Tibial nerve (tissue), 4 donors: ENCODE data around the gene SMTNL2. TPM values are rescaled to one million over a fixed set of nuclear protein-coding genes. Genes with fewer than 3 reads are reported as not detected.

Source experiments
- DNase-seq, 2 donors: peaks; one replicate each; pipeline ENCODE4 v3.0.0-alpha.2; 2019; ENCODE audit warnings: low spot score in 2 of 2
- H3K27ac ChIP-seq, 4 donors: fragments of 200-600 bp; sonication (generic) in 3 of 4; one replicate each; pipeline ENCODE4 v1.5.1; 2017 to 2019; ENCODE audit warnings: mild to moderate bottlenecking in 1 of 4
- H3K27me3 ChIP-seq, 2 donors: fragments of 200-600 bp; sonication (generic) in 1 of 2; one replicate each; pipeline versions ENCODE4 v1.5.1 to v1.6.0; 2017 to 2019
- H3K36me3 ChIP-seq, 3 donors: fragments of 200-600 bp; sonication (generic); one replicate each; pipeline ENCODE4 v1.5.1; 2018 to 2019
- H3K4me1 ChIP-seq, 4 donors: fragments of 200-600 bp; sonication (generic) in 3 of 4; one replicate each; pipeline ENCODE4 v1.5.1; 2017 to 2019
- H3K4me3 ChIP-seq, 4 donors: fragments of 200-600 bp; sonication (generic) in 3 of 4; one replicate each; pipeline ENCODE4 v1.5.1; 2017 to 2019; ENCODE audit warnings: mild to moderate bottlenecking in 1 of 4, moderate library complexity in 1 of 4
- H3K9me3 ChIP-seq, 4 donors: fragments of 200-600 bp; sonication (generic) in 3 of 4; one replicate each; pipeline ENCODE4 v1.5.1; 2017 to 2019
- EP300 ChIP-seq, 2 donors: sonication (generic); formaldehyde crosslinking; IDR thresholded peaks; one replicate each; pipeline ENCODE4 v1.6.1; 2017; ENCODE audit warnings: antibody characterized with exemption in 2 of 2, mild to moderate bottlenecking in 1 of 2
- POLR2A ChIP-seq, 2 donors: fragments of 450-650 bp; IDR thresholded peaks; one replicate each; pipeline ENCODE4 v1.6.1; 2017; ENCODE audit warnings: antibody characterized with exemption in 2 of 2, mild to moderate bottlenecking in 2 of 2, moderate library complexity in 2 of 2
- WGBS, 2 donors: methylation state at CpG; one replicate each; pipeline ENCODE4 v1.1.5; 2018; 5-methylcytosine and 5-hydroxymethylcytosine counted together
- total RNA-seq, 4 donors: library from RNA; depleted of rRNA; stranded (reverse); fragments of >200 nt; gene quantifications; one replicate each; pipeline ENCODE4 v1.1.0, GENCODE V29; 2016
- TF ChIP-seq, protein P1 (sequence below), 5 experiments: fragments of 200-600 bp in 3 of 5; fragments of 450-650 bp in 2 of 5; sonication (generic) in 3 of 5; IDR thresholded peaks; one replicate each; pipeline ENCODE4 v1.5.1; 2016 to 2019; ENCODE audit warnings: antibody characterized with exemption in 5 of 5, mild to moderate bottlenecking in 3 of 5, moderate library complexity in 2 of 5

Gene SMTNL2
- total RNA-seq, 4 donors from 2014 or later, result 1.5 to 8.2 (median 4.4) TPM

DNA sequence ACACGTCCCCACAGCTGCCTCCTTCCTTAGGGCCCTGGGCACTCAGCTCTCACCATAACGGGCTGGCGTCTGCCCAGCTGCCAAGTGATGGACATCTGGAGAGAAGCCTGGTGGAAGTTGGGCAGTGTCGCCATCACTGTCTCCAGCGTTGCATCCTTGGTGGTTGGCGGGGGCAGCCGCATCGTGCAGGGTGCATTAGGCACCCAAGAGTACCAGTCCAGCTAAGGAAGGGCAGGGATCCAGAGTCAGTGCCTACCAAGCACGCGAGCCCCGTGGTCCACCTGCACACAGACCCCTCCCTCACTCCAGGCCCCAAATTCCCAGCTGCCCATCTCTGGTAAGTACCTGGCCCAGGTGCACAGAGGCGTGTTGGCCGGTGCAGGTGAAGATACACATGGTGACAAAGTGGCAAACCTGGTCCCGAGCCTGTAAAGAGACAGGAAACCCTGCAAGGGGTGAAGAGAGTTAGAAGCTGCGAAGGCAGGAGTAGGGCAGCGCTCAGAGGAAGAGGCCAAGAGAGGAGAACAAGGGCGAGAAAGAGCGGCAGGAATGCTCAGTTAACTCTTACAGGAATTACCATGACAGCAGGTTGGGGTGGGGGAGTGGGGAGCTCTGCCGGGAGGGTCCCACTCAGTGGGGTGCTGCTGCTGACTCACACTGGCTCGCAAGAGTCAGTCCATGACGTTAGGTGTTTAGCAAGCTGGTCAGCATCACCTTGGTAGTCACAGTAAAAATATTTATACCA lies 47.7 kb downstream of the SMTNL2 start:
- Histone ChIP-seq H3K9me3 (peaks cover 0 to 2% (median 0%) of the 10 kb centered on the region in 4 donors), H3K27me3 (peaks cover 0 to 28% of the 10 kb centered on the region in 2 donors), H3K36me3 (no peaks in the 10 kb centered on the region), H3K27ac (no peak overlapping the region), H3K4me1 (peaks cover 0 to 3% (median 0%) of the 10 kb centered on the region in 4 donors), H3K4me3 (no peak overlapping the region)
- DNase-seq, result no peak
- 64 to 72% methylated on average over 12 to 14 of the region's 21 CpGs for WGBS, 2 donors
- TF ChIP-seq POLR2A (IDR thresholded peaks at IDR 0.05) (no peak), EP300 (IDR thresholded peaks at IDR 0.05) (no peak)
- TF ChIP-seq, protein P1, sequence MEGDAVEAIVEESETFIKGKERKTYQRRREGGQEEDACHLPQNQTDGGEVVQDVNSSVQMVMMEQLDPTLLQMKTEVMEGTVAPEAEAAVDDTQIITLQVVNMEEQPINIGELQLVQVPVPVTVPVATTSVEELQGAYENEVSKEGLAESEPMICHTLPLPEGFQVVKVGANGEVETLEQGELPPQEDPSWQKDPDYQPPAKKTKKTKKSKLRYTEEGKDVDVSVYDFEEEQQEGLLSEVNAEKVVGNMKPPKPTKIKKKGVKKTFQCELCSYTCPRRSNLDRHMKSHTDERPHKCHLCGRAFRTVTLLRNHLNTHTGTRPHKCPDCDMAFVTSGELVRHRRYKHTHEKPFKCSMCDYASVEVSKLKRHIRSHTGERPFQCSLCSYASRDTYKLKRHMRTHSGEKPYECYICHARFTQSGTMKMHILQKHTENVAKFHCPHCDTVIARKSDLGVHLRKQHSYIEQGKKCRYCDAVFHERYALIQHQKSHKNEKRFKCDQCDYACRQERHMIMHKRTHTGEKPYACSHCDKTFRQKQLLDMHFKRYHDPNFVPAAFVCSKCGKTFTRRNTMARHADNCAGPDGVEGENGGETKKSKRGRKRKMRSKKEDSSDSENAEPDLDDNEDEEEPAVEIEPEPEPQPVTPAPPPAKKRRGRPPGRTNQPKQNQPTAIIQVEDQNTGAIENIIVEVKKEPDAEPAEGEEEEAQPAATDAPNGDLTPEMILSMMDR (IDR thresholded peaks at IDR 0.05), result no peak

- Histone ChIP-seq H3K9me3 (peaks cover 0 to 2% (median 0%) of the 10 kb centered on the region in 4 donors), H3K36me3 (no peaks in the 10 kb centered on the region), H3K4me1 (peaks cover 0 to 3% (median 0%) of the 10 kb centered on the region in 4 donors), H3K27me3 (peaks cover 0 to 34% of the 10 kb centered on the region in 2 donors), H3K27ac (no peak overlapping the region), H3K4me3 (no peak overlapping the region)
- 63 to 75% methylated on average over 7 of the region's 7 CpGs for WGBS, 2 donors
- TF ChIP-seq, protein P1 (IDR thresholded peaks at IDR 0.05), result no peak
- TF ChIP-seq POLR2A (IDR thresholded peaks at IDR 0.05) (no peak), EP300 (IDR thresholded peaks at IDR 0.05) (no peak)
- no peak for DNase-seq
These were observed 48.2 kb downstream of the SMTNL2 start for GRCh38 chr17:4632581-4632920.

DNA sequence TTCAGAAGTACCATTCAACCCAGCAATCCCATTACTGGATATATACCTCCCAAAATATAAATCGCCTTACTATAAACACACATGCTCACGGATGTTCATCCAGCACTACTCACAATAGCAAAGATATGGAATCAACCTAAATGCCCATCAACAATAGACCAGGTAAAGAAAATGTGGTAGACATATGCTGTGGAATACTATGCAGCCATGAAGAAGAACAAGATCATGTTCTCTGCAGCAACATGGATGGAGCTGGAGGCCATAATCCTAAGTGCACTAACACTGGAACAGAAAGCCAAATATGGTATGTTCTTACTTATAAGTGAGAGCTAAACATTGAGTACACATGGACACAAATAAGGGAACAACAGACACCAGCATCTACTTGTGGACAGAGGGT lies 49.3 kb downstream of the SMTNL2 start:
- WGBS, 2 donors, result 92 to 95% methylated on average over 2 of the region's 2 CpGs
- Histone ChIP-seq H3K9me3 (peaks cover 0 to 2% (median 0%) of the 10 kb centered on the region in 4 donors), H3K36me3 (no peaks in the 10 kb centered on the region), H3K4me1 (peaks cover 0 to 3% (median 0%) of the 10 kb centered on the region in 4 donors), H3K27ac (no peak overlapping the region), H3K27me3 (peaks cover 0 to 37% of the 10 kb centered on the region in 2 donors), H3K4me3 (no peak overlapping the region)
- no peak for DNase-seq
- TF ChIP-seq EP300 (IDR thresholded peaks at IDR 0.05) (no peak), POLR2A (IDR thresholded peaks at IDR 0.05) (no peak)
- TF ChIP-seq, protein P1 (IDR thresholded peaks at IDR 0.05), result no peak

DNA sequence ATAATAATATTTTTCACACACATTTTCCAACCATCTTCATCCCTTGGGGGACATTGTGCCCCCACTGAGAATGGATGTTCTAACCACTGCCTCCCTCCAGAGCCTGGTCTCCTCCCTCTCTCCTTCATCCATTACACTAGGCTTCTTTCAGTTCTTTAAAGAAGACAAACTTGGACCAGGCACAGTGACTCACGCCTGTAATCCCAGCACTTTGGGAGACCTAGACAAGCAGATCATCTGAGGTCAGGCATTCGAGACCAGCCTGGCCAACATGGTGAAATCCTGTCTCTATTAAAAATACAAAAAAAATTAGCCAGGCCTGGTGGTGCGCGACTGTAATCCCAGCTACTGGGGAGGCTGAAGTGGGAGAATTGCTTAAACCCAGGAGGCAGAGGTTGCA lies 50.6 kb downstream of the SMTNL2 start:
- H3K27me3 ChIP-seq, result peaks cover 0 to 46% of the 10 kb centered on the region in 2 donors

More for the DNA sequence above, 50.6 kb downstream of the SMTNL2 start:
- 57 to 68% methylated on average over 4 of the region's 4 CpGs for WGBS, 2 donors
- H3K4me3 ChIP-seq, result no peak overlapping the region
- TF ChIP-seq POLR2A (IDR thresholded peaks at IDR 0.05), result no peak
- no peak for TF ChIP-seq EP300 (IDR thresholded peaks at IDR 0.05)
- TF ChIP-seq, protein P1 (IDR thresholded peaks at IDR 0.05), result no peak
- H3K27ac ChIP-seq, result no peak overlapping the region
- peaks cover 0 to 4% (median 2%) of the 10 kb centered on the region in 4 donors for H3K4me1 ChIP-seq
- no peaks in the 10 kb centered on the region for H3K36me3 ChIP-seq
- DNase-seq, result no peak
- H3K9me3 ChIP-seq, result peaks cover 0 to 2% (median 0%) of the 10 kb centered on the region in 4 donors
